ENCODE results near the gene MAPK8IP3.

Gene MAPK8IP3

GRCh38 chr16:1669698-1670097, 36.3 kb upstream of the MAPK8IP3 start:
- peaks cover 13% of the 10 kb centered on the region for H3K4me1 ChIP-seq (ENCODE audit: control insufficient read depth, insufficient read depth, low read depth, low read length)
- no peak overlapping the region for H4K91ac ChIP-seq (ENCODE audit: low read length)
- no peak overlapping the region for H3K9ac ChIP-seq (ENCODE audit: low read length)
- H3K4me3 ChIP-seq (ENCODE audit: insufficient read depth in 1 of 2, low read depth in 1 of 2, low read length in 2 of 2) = no peak overlapping the region
- H3K18ac ChIP-seq (ENCODE audit: low read depth in 1 of 2, low read length in 2 of 2) = no peak overlapping the region
- no peaks in the 10 kb centered on the region for H3K27me3 ChIP-seq (ENCODE audit: control insufficient read depth in 1 of 2, insufficient read depth in 1 of 2, low read length in 2 of 2)
- H2BK12ac ChIP-seq (ENCODE audit: low read length in 2 of 2) = no peak overlapping the region
- no peak overlapping the region for H3K4me2 ChIP-seq (ENCODE audit: low read length, poor library complexity, severe bottlenecking)
- H4K8ac ChIP-seq (ENCODE audit: low read length) = no peak overlapping the region
- peaks cover 36% of the 10 kb centered on the region for H3K79me1 ChIP-seq (replicated peaks; ENCODE audit: low read length, poor library complexity, severe bottlenecking)
- H2BK5ac ChIP-seq (ENCODE audit: low read depth, low read length, poor library complexity, severe bottlenecking) = no peak overlapping the region
- H2AFZ ChIP-seq (ENCODE audit: low read depth, low read length) = no peak overlapping the region
- no peak overlapping the region for H2BK120ac ChIP-seq (ENCODE audit: low read depth, low read length)
- no peak overlapping the region for H3K14ac ChIP-seq (ENCODE audit: low read length in 2 of 2)
- peaks cover 97 to 98% of the 10 kb centered on the region in 2 experiments for H3K36me3 ChIP-seq (ENCODE audit: control insufficient read depth in 1 of 2, insufficient read depth in 2 of 2, low read depth in 1 of 2, low read length in 2 of 2)
- H3K23ac ChIP-seq (ENCODE audit: low read length in 2 of 2) = no peak overlapping the region
- no peak overlapping the region for H2AK5ac ChIP-seq (ENCODE audit: low read length, severe bottlenecking)
- WGBS = 97% methylated on average over 7 of the region's 7 CpGs
- H3K9me3 ChIP-seq (ENCODE audit: control insufficient read depth, low read length) = no peaks in the 10 kb centered on the region
- H2BK15ac ChIP-seq (ENCODE audit: low read depth, poor library complexity, severe bottlenecking) = no peak overlapping the region
- H3K27ac ChIP-seq (ENCODE audit: low read length, poor library complexity, severe bottlenecking) = no peak overlapping the region
- no peak for DNase-seq
- no peak overlapping the region for H3K4ac ChIP-seq (ENCODE audit: low read depth in 1 of 2, low read length in 2 of 2)

- Histone ChIP-seq H3K4me3 (ENCODE audit: insufficient read depth in 1 of 2, low read depth in 1 of 2, low read length in 2 of 2) (no peak overlapping the region), H2BK5ac (ENCODE audit: low read depth, low read length, poor library complexity, severe bottlenecking) (no peak overlapping the region), H3K79me1 (replicated peaks; ENCODE audit: low read length, poor library complexity, severe bottlenecking) (peaks cover 36% of the 10 kb centered on the region), H3K18ac (ENCODE audit: low read depth in 1 of 2, low read length in 2 of 2) (no peak overlapping the region), H3K36me3 (ENCODE audit: control insufficient read depth in 1 of 2, insufficient read depth in 2 of 2, low read depth in 1 of 2, low read length in 2 of 2) (peaks cover 93 to 98% of the 10 kb centered on the region in 2 experiments), H2AFZ (ENCODE audit: low read depth, low read length) (no peak overlapping the region), H3K27ac (ENCODE audit: low read length, poor library complexity, severe bottlenecking) (no peak overlapping the region), H4K91ac (ENCODE audit: low read length) (no peak overlapping the region), H3K14ac (ENCODE audit: low read length in 2 of 2) (no peak overlapping the region), H3K4me2 (ENCODE audit: low read length, poor library complexity, severe bottlenecking) (no peak overlapping the region), H3K23ac (ENCODE audit: low read length in 2 of 2) (no peak overlapping the region), H2BK15ac (ENCODE audit: low read depth, poor library complexity, severe bottlenecking) (no peak overlapping the region), H3K4me1 (ENCODE audit: control insufficient read depth, insufficient read depth, low read depth, low read length) (peaks cover 20% of the 10 kb centered on the region), H4K8ac (ENCODE audit: low read length) (no peak overlapping the region), H3K9me3 (ENCODE audit: control insufficient read depth, low read length) (no peaks in the 10 kb centered on the region), H3K9ac (ENCODE audit: low read length) (no peak overlapping the region), H2AK5ac (ENCODE audit: low read length, severe bottlenecking) (no peak overlapping the region), H2BK120ac (ENCODE audit: low read depth, low read length) (no peak overlapping the region), H3K4ac (ENCODE audit: low read depth in 1 of 2, low read length in 2 of 2) (no peak overlapping the region), H3K27me3 (ENCODE audit: control insufficient read depth in 1 of 2, insufficient read depth in 1 of 2, low read length in 2 of 2) (no peaks in the 10 kb centered on the region), H2BK12ac (ENCODE audit: low read length in 2 of 2) (no peak overlapping the region)
- DNase-seq = no peak
- 97% methylated on average over 19 of the region's 19 CpGs for WGBS
Measured at GRCh38 chr16:1670371-1670770, 35.6 kb upstream of the MAPK8IP3 start.

- WGBS = 97% methylated on average over 7 of the region's 7 CpGs
Measured at GRCh38 chr16:1670866-1671265, 35.1 kb upstream of the MAPK8IP3 start.

GRCh38 chr16:1673424-1674151, 32.4 kb upstream of the MAPK8IP3 start:
- no peak overlapping the region for H3K4me2 ChIP-seq (ENCODE audit: low read length, poor library complexity, severe bottlenecking)
- no peak overlapping the region for H3K4me3 ChIP-seq (ENCODE audit: insufficient read depth in 1 of 2, low read depth in 1 of 2, low read length in 2 of 2)
- H2BK15ac ChIP-seq (ENCODE audit: low read depth, poor library complexity, severe bottlenecking) = no peak overlapping the region
- H3K4me1 ChIP-seq (ENCODE audit: control insufficient read depth, insufficient read depth, low read depth, low read length) = peaks cover 20% of the 10 kb centered on the region
- H3K14ac ChIP-seq (ENCODE audit: low read length in 2 of 2) = no peak overlapping the region
- H3K18ac ChIP-seq (ENCODE audit: low read depth in 1 of 2, low read length in 2 of 2) = no peak overlapping the region
- peaks cover 32% of the 10 kb centered on the region for H3K79me1 ChIP-seq (replicated peaks; ENCODE audit: low read length, poor library complexity, severe bottlenecking)
- no peak overlapping the region for H3K23ac ChIP-seq (ENCODE audit: low read length in 2 of 2)
- H4K91ac ChIP-seq (ENCODE audit: low read length) = no peak overlapping the region
- H2BK5ac ChIP-seq (ENCODE audit: low read depth, low read length, poor library complexity, severe bottlenecking) = no peak overlapping the region
- H3K9me3 ChIP-seq (ENCODE audit: control insufficient read depth, low read length) = no peaks in the 10 kb centered on the region
- H3K36me3 ChIP-seq (ENCODE audit: control insufficient read depth in 1 of 2, insufficient read depth in 2 of 2, low read depth in 1 of 2, low read length in 2 of 2) = peaks cover 72 to 78% of the 10 kb centered on the region in 2 experiments
- no peaks in the 10 kb centered on the region for H3K27me3 ChIP-seq (ENCODE audit: control insufficient read depth in 1 of 2, insufficient read depth in 1 of 2, low read length in 2 of 2)
- DNase-seq = no peak
- no peak overlapping the region for H3K27ac ChIP-seq (ENCODE audit: low read length, poor library complexity, severe bottlenecking)
- no peak overlapping the region for H2AFZ ChIP-seq (ENCODE audit: low read depth, low read length)
- no peak overlapping the region for H2BK120ac ChIP-seq (ENCODE audit: low read depth, low read length)
- H4K8ac ChIP-seq (ENCODE audit: low read length) = no peak overlapping the region
- 97% methylated on average over 26 of the region's 26 CpGs for WGBS
- no peak overlapping the region for H3K9ac ChIP-seq (ENCODE audit: low read length)
- no peak overlapping the region for H2AK5ac ChIP-seq (ENCODE audit: low read length, severe bottlenecking)
- H2BK12ac ChIP-seq (ENCODE audit: low read length in 2 of 2) = no peak overlapping the region
- H3K4ac ChIP-seq (ENCODE audit: low read depth in 1 of 2, low read length in 2 of 2) = no peak overlapping the region

More at GRCh38 chr16:1670866-1671265, 35.1 kb upstream of the MAPK8IP3 start:
- Histone ChIP-seq H3K4me3 (ENCODE audit: insufficient read depth in 1 of 2, low read depth in 1 of 2, low read length in 2 of 2) (no peak overlapping the region), H3K9me3 (ENCODE audit: control insufficient read depth, low read length) (no peaks in the 10 kb centered on the region), H3K27me3 (ENCODE audit: control insufficient read depth in 1 of 2, insufficient read depth in 1 of 2, low read length in 2 of 2) (no peaks in the 10 kb centered on the region), H3K4ac (ENCODE audit: low read depth in 1 of 2, low read length in 2 of 2) (no peak overlapping the region), H3K27ac (ENCODE audit: low read length, poor library complexity, severe bottlenecking) (no peak overlapping the region), H3K79me1 (replicated peaks; ENCODE audit: low read length, poor library complexity, severe bottlenecking) (peaks cover 37% of the 10 kb centered on the region), H4K8ac (ENCODE audit: low read length) (no peak overlapping the region), H3K4me1 (ENCODE audit: control insufficient read depth, insufficient read depth, low read depth, low read length) (peaks cover 18% of the 10 kb centered on the region), H3K18ac (ENCODE audit: low read depth in 1 of 2, low read length in 2 of 2) (no peak overlapping the region), H2AFZ (ENCODE audit: low read depth, low read length) (no peak overlapping the region), H3K14ac (ENCODE audit: low read length in 2 of 2) (no peak overlapping the region), H3K23ac (ENCODE audit: low read length in 2 of 2) (no peak overlapping the region), H3K9ac (ENCODE audit: low read length) (no peak overlapping the region), H3K36me3 (ENCODE audit: control insufficient read depth in 1 of 2, insufficient read depth in 2 of 2, low read depth in 1 of 2, low read length in 2 of 2) (peaks cover 92 to 98% of the 10 kb centered on the region in 2 experiments), H2AK5ac (ENCODE audit: low read length, severe bottlenecking) (no peak overlapping the region), H4K91ac (ENCODE audit: low read length) (no peak overlapping the region), H3K4me2 (ENCODE audit: low read length, poor library complexity, severe bottlenecking) (no peak overlapping the region), H2BK5ac (ENCODE audit: low read depth, low read length, poor library complexity, severe bottlenecking) (no peak overlapping the region), H2BK15ac (ENCODE audit: low read depth, poor library complexity, severe bottlenecking) (no peak overlapping the region), H2BK12ac (ENCODE audit: low read length in 2 of 2) (no peak overlapping the region), H2BK120ac (ENCODE audit: low read depth, low read length) (no peak overlapping the region)
- no peak for DNase-seq

Data from mesenchymal stem cell (in vitro differentiated cells and primary cell).